ENCODE results near the gene IFT43.

Gene IFT43

DNA sequence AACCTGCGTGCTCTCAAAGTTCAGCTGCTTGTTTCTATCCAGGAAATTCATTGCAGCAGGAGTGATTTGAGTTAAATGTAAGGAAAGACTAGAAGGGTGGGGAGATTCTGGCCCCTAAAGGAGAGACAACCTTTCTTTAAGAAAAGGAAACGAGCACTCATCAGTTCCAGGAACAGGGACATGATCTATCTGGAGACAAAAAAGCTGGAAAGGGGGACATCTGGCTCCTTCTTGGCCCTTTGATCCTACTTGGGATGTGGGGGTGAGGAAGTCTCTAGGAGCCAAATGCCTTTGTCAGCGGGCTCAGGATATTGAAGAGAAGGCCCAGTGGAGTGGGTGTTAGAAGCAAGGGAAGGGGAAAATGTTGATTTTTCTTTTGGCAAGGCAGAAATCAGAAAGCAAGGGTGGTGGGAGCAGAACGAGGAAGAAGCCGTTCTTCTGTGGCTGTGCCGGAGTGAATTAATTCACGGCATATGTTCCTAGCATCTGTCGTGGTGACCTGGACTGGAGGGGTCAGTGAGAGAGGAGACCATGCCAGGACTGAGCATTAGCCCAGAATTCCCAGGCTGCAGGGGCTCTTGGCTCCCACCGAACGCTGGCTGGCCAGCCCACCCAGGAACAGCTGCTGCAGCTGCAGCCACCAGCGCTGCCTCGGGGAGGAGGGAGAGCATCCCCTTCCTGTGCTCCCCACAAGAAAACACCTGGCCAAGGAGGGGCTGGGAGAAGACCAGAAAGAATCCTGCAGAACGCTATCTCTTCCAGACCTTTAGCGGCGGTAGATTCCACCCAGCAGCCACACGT is 103.4 kb downstream of the IFT43 start:
- no peak for TF ChIP-seq ZNF274 (IDR thresholded peaks at IDR 0.05; ENCODE audit: low read depth, low read length)

DNA sequence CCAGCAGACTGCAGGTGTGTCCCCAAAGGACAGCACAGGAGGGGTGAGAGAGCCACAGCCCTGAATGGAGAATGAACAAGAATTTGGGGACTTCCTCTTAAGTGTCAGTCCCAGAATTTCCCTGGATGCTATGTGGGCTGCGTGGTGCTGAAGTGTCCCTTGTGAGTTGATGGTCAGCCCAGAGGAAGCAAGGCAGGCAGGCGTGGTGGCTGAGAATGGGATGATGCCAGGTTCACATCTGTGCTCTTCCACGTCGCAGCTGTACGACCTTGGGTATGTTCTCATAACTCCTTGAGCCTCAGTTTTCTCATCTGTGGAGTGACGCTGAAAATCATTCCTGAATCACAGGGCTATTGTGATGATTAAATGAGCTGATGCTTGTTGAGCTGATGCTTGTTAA is 104.0 kb downstream of the IFT43 start:
- H3K4me3 ChIP-seq (ENCODE audit: low read length), result no peak overlapping the region
- TF ChIP-seq ZNF274 (IDR thresholded peaks at IDR 0.05; ENCODE audit: low read depth, low read length), result no peak

More for the DNA sequence above, 103.4 kb downstream of the IFT43 start:
- H3K4me3 ChIP-seq (ENCODE audit: low read length), result no peak overlapping the region

DNA sequence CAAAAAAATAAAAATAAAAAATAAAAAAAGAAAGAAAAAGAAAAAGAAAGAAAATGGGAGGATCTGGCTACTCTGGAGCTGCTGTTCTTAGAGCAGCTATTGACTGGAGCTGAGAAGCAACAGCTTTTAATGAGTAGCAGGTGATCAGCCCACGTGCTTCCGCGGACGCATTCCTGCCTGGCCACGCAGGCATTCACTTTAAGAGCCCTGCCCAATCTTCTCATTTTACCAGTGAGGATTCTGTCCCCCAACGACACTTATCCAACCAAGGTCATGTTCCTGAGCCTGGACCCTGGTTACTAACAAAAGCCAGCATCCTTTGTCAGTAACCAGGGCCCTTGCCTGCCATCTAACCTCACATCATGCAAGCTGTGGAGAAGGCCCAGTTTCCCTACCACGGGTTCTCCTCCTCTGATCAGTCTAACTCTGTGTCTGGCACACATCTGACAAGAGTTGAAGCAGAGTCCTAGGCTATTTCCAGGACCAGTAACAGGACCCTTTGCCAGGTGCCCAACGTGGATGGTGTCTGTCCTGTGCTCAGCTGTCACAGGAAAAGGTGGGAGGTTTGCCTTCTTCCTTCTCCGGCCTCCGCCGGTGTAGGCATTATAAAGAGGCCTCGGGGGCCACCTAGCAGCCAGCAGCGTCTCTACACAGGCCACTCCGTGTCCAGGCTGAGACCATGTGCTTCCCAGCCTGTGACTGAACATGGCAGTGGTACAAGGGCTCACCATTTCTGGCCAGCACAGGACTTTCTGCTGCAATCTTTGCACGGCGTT is 105.2 kb downstream of the IFT43 start:
- no peak overlapping the region for H3K4me3 ChIP-seq (ENCODE audit: low read length)
- no peak for TF ChIP-seq ZNF274 (IDR thresholded peaks at IDR 0.05; ENCODE audit: low read depth, low read length)

DNA sequence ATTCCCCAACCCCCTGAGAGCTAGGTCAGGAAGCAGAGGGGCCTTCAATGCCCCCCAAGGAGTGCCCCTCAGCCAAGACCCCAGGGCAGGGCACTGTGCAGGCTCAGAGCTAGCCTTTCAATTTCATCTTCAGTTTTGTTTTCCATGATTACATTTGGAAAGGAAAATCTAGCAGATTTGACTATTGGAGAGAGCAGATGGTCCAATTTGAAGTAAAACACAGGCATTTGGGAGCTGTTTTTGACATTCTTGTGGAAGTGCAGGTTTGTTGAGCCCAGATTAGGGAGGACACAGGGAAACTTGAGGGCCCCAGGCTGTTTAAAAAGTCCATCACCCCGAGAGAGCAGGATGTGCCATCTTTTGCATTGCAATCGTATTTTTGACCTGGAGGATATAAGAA is 107.5 kb downstream of the IFT43 start:
- no peak overlapping the region for H3K4me3 ChIP-seq (ENCODE audit: low read length)
- TF ChIP-seq ZNF274 (IDR thresholded peaks at IDR 0.05; ENCODE audit: low read depth, low read length), result no peak

DNA sequence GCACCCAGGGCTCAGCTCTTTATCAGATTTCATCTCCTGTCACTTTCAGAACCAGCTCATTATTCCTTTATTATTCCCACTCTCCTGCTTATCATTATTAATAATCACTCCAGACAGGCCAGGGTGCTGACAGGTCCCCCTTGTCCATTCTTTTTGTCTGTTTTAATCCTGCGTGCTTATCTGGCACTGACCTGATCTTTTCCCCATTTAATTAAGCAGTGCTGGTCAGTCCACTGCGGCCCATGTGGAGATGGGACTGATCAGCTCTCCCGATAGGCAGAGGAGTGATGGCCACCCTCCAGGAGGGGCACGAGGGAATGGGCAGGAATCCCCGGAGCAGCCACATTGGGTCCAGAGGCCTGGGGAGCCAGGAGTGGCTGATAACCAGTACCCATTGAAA is 110.7 kb downstream of the IFT43 start:
- no peak overlapping the region for H3K4me3 ChIP-seq (ENCODE audit: low read length)
- no peak for TF ChIP-seq ZNF274 (IDR thresholded peaks at IDR 0.05; ENCODE audit: low read depth, low read length)

DNA sequence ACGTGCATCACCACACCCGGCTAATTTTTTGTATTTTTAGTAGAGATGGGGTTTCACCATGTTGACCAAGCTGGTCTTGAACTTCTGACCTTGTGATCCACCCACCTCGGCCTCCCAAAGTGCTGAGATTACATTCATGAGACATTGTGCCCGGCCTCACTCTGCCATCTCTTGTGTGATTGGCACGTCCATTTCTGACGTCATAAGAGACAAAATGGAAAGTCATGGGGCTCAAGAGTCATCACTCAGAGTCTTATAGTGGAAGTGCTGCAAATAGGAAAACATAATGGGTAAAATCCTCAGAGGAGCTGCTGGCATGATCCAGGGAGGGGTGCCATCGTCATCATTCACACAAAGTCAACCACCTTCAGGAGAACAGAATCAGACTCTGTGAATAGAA is 112.0 kb downstream of the IFT43 start:
- no peak overlapping the region for H3K4me3 ChIP-seq (ENCODE audit: low read length)
- TF ChIP-seq ZNF274 (IDR thresholded peaks at IDR 0.05; ENCODE audit: low read depth, low read length), result no peak

DNA sequence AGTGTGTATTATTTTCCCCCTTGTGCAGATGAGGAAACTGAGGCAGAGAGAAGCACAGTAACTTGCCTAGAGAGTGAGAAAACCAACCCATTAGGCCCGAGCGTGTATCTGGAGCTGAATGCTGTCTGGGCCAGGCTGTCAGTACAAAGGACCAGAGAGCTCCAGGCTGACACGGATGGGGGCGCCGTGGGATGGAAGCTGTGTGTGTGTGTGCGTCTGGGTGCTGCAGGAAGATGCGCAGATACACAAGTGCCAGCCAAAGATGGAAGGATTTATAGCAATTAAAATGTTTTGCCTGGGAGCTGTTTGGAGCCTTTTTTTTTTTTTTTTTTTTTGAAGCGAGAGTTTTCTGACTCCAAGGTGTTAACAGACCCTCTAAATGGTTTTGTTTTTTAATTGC is 112.5 kb downstream of the IFT43 start:
- H3K4me3 ChIP-seq (ENCODE audit: low read length), result no peak overlapping the region
- no peak for TF ChIP-seq ZNF274 (IDR thresholded peaks at IDR 0.05; ENCODE audit: low read depth, low read length)

DNA sequence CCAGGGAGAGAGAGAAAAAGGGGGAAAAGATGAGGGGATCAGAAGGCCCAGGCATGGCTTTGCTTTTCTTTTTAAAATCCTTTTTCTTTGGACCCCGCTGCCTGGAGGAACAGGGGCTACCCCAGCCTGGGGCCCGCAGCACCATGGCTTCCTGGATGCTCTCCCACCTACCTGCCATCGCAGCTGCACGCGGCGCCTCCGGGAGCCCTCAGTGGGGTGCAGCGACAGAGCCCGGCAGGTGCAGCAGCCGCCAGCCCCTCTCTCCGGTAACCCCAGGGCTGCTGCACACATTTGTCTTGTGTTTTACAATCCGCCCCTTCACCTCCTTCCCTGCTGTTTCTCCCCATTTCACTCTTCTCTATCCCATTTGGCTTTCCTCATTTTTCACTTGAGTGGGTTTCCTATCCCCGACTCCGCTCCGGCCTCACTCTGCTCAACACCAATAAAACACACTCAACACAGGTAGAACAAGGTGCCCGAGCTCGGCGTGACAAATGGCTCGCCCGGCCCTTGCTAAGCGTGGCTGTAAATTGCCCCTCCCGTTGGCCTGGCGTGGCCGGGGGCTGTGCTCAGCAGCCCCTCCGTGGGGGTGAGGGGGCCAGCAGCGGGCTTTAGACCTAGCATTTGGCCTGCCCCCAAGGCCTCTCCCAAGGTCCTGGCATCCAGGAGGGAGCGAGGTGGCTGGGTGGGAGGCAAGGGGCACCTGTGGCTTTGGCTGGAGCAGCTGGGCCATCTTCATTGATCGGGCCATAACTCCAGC is 113.5 kb downstream of the IFT43 start:
- H3K4me3 ChIP-seq (ENCODE audit: low read length), result no peak overlapping the region
- TF ChIP-seq ZNF274 (IDR thresholded peaks at IDR 0.05; ENCODE audit: low read depth, low read length), result no peak

DNA sequence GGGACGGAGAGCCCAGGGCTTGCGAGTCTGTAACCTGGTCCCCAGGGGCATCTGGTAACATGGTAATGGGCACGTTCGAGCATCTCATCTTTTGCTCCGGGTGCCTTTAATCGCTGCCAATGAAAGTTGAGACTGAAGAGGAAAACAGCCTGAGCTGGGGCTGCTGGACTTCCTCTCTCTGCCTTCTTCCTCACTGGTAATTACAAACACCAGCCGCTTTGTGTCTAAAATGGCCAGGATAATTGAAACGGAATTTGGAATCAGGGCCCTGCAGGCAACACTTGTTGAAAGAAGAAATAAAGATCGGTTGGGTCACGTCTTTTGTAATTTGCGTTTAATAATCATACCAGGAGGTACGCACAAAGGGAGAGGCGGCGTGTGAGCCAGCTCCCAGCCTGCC is 114.7 kb downstream of the IFT43 start:
- no peak overlapping the region for H3K4me3 ChIP-seq (ENCODE audit: low read length)
- no peak for TF ChIP-seq ZNF274 (IDR thresholded peaks at IDR 0.05; ENCODE audit: low read depth, low read length)

DNA sequence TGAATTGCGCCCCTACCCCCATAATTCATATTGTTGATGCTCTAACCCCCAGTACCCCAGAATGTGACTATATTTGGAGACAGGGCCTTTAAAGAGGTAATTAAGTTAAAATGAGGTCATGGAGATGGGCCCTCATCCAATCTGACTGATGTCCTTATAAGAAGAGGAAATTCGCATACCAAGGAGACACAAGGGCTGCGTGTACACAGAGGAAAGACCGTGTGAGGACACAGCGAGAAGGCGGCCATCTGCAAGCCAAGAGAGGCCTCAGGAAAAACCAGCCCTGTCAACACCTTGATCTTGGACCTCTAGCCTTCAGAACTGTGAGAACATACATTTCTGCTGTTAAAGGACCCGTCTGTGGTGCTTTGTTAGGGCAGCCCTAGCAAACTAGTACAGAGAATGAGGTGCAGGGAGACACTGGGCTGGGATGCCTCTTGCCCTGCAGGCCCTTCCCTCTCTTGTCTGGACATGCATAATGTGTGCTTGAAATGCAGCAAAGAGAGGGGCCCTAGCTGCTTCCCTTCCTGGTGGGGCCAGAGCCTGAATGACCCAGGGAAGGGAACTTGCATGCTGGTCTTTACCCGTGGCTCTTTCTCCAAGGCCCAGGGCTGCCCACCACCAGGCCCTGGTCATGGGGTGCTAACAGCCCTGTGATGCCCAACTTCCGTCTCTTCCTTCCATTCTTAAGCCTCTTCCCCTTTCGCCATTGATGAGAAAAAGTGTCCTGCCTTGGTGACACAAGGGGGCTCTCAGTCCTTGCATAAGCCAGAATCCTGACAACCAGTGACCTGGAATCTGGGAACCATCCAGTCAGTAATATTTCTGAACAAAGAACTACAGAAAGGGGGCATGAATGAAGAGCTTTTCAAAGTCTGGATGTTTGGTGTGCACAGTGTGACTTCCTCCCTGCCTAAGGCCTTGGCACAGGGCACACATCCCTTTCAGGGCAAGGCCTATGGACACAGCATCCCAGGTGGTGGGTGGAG is 116.1 kb downstream of the IFT43 start:
- no peak for TF ChIP-seq ZNF274 (IDR thresholded peaks at IDR 0.05; ENCODE audit: low read depth, low read length)
- no peak overlapping the region for H3K4me3 ChIP-seq (ENCODE audit: low read length)

DNA sequence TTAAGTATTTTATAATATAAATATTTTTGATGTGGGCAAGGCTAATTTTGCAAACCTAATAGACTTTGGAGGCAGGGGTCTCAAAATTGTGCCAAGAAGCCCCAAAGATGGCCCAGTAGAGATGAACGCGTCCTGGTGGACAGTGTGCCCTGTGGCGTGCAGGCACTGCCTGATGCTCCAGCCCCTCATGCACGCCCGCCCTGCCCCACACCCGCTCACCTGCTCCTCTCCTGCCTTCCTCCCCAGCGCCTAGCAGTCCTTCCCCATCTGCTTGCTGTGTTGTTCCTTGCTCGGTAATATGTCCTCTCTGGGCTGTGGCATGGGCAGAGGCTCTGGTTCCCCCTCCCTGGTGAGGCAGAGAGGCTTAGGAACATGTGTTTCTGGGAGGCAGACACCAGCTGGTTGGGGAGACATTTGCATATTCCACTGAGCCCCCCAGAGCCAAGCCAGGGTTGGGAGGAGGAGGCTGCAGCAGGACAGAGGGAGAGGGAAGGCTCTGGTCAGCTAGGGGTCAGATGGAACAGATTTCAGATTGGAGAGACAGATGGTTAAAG is 119.3 kb downstream of the IFT43 start:
- no peak for TF ChIP-seq ZNF274 (IDR thresholded peaks at IDR 0.05; ENCODE audit: low read depth, low read length)
- no peak overlapping the region for H3K4me3 ChIP-seq (ENCODE audit: low read length)

DNA sequence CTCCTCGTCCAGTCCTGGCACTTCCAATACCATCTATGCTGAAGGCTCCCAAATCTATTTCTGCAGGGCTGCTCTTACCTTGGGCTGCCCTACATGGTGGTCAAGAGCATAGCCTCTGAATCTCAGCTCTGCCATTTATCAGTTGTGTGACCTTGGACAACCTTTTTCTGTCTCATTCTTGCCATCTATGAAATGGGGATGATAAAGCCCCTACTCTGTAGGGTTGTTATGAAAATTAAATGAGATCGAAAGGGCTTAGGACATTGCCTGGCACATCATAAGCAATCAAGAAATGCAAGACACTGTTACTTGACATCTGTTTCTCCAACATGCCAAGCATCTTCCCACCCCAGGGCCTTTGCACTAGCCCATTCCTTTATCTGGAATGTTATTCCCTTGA is 120.6 kb downstream of the IFT43 start:
- no peak overlapping the region for H3K4me3 ChIP-seq (ENCODE audit: low read length)
- TF ChIP-seq ZNF274 (IDR thresholded peaks at IDR 0.05; ENCODE audit: low read depth, low read length), result no peak
